Measurements from ENCODE around the gene PITPNC1.
A peak's percentile ranks its signal among the peaks of the same experiment; 100 is the strongest.
"Not testable (repeated sequence)": the region's sequence is repeated elsewhere in the genome, so short reads cannot be mapped to it uniquely, and the experiment has no call there.

PITPNC1 gene

GRCh38 chr17:67707442-67707841, 330.4 kb downstream of the PITPNC1 start:
- no peak for DNase-seq

- no peak for DNase-seq
Measured at GRCh38 chr17:67708378-67708777, 331.3 kb downstream of the PITPNC1 start.

- DNase-seq, result no peak
Measured at GRCh38 chr17:67711916-67712315, 334.8 kb downstream of the PITPNC1 start.

- DNase-seq, result no peak
Measured at GRCh38 chr17:67712375-67712774, 335.3 kb downstream of the PITPNC1 start.

- DNase-seq, result no peak
Measured at GRCh38 chr17:67713169-67713568, 336.1 kb downstream of the PITPNC1 start.

- no peak for DNase-seq
Measured at GRCh38 chr17:67716405-67716798, 339.3 kb downstream of the PITPNC1 start.

GRCh38 chr17:67717192-67717623, 340.1 kb downstream of the PITPNC1 start:
- DNase-seq, result no peak

GRCh38 chr17:67717624-67718324, 340.7 kb downstream of the PITPNC1 start, which contains the start of gene NOL11:
NOL11 (plus strand) TSS chr17:67717936; CDS start chr17:67717948, 12 bp downstream.
- peak; percentile 89 to 96 for DNase-seq

- DNase-seq, result no peak
Measured at GRCh38 chr17:67718325-67718941, 341.4 kb downstream of the PITPNC1 start.

- DNase-seq, result no peak
Measured at GRCh38 chr17:67725373-67725791, 348.3 kb downstream of the PITPNC1 start.

GRCh38 chr17:67725807-67726206, 348.7 kb downstream of the PITPNC1 start:
- DNase-seq, result no peak

GRCh38 chr17:67727152-67728039, 350.3 kb downstream of the PITPNC1 start:
- DNase-seq, result not testable (repeated sequence)

- DNase-seq, result no peak
Measured at GRCh38 chr17:67729903-67730302, 352.8 kb downstream of the PITPNC1 start.

GRCh38 chr17:67730731-67731130, 353.6 kb downstream of the PITPNC1 start:
- no peak for DNase-seq

GRCh38 chr17:67733449-67733848, 356.4 kb downstream of the PITPNC1 start:
- no peak for DNase-seq

- no peak for DNase-seq
Measured at GRCh38 chr17:67737145-67737544, 360.1 kb downstream of the PITPNC1 start.

GRCh38 chr17:67742025-67742424, 364.9 kb downstream of the PITPNC1 start:
- no peak for DNase-seq

Measured in SW 1271 (cell line).